WTC11 (cell line): ENCODE measurements around the gene DLG1.

Experiments used
- ATF2 ChIP-seq: sonication (generic); formaldehyde crosslinking; IDR thresholded peaks from 2 replicates; pipeline ENCODE4 v1.8.1; 2022; ENCODE audit warnings: low read depth, missing genetic modification reagents, borderline replicate concordance
- CTCF ChIP-seq: fragments of 200-600 bp; IDR thresholded peaks from 2 replicates; pipeline ENCODE4 v1.8.0; 2022; ENCODE audit warnings: antibody characterized with exemption
- RELA ChIP-seq: sonication (generic); formaldehyde crosslinking; IDR thresholded peaks from 2 replicates; pipeline ENCODE4 v1.8.1; 2022; ENCODE audit warnings: missing genetic modification reagents, mild to moderate bottlenecking, borderline replicate concordance
- SMAD4 ChIP-seq: sonication (generic); formaldehyde crosslinking; IDR thresholded peaks from 2 replicates; pipeline ENCODE4 v1.8.0; 2022; ENCODE audit warnings: mild to moderate bottlenecking, missing genetic modification reagents
- SP1 ChIP-seq: sonication (generic); formaldehyde crosslinking; conservative IDR thresholded peaks from 2 replicates; pipeline ENCODE4 v1.8.1; 2022; ENCODE audit warnings: missing genetic modification reagents
- TCF7 ChIP-seq: sonication (generic); formaldehyde crosslinking; IDR thresholded peaks from 2 replicates; pipeline ENCODE4 v1.8.0; 2022; ENCODE audit warnings: mild to moderate bottlenecking, low read depth, missing genetic modification reagents, moderate library complexity

GRCh38 chr3:197261164-197261509, 37.3 kb downstream of the DLG1 start:
- TF ChIP-seq SP1 (no peak), RELA (CRISPR knock-in tag) (no peak), TCF7 (CRISPR knock-in tag) (no peak), CTCF (no peak), ATF2 (CRISPR knock-in tag) (no peak), SMAD4 (CRISPR knock-in tag) (no peak)
